Measurements from ENCODE around the gene RFX4.

The RFX4 gene

DNA sequence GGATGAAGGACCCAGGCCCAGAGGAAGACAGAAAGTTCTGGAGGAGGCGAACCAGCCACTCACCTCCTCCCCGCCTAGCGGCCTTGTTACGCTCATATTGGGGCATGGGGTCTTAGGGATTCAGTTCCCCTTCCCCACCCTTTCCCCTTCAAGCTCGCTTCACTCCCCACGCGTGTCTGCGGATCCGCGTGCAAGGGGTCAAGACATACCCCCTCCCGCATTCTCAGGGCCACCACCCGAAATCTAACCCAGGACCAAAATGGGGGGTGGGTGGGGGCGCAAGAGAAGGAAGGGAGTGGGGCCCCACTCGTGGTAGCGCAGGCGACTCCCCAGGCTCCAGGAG is 584 bp upstream of the RFX4 start:
- H3K9me2 ChIP-seq (replicated peaks; ENCODE audit: low read depth, low read length) = no peaks in the 10 kb centered on the region
- no peaks in the 10 kb centered on the region for H3K9me3 ChIP-seq (ENCODE audit: insufficient read depth, low read depth, low read length)
- H3K79me2 ChIP-seq (ENCODE audit: insufficient read depth, low read length) = no peaks in the 10 kb centered on the region
- no peaks in the 10 kb centered on the region for H3K27me3 ChIP-seq (ENCODE audit: insufficient read depth, low read length, poor library complexity, severe bottlenecking)
- H2AFZ ChIP-seq (ENCODE audit: low read length) = no peak overlapping the region
- H3F3A ChIP-seq (ENCODE audit: low read depth) = no peaks in the 10 kb centered on the region
- H3K4me3 ChIP-seq (ENCODE audit: low read length, poor library complexity, severe bottlenecking) = no peak overlapping the region
- no peaks in the 10 kb centered on the region for H4K20me1 ChIP-seq (ENCODE audit: insufficient read depth, low read length, poor library complexity, severe bottlenecking)
- H3K9ac ChIP-seq (ENCODE audit: low read depth, low read length, poor library complexity, severe bottlenecking) = no peak overlapping the region
- TF ChIP-seq, protein P1, sequence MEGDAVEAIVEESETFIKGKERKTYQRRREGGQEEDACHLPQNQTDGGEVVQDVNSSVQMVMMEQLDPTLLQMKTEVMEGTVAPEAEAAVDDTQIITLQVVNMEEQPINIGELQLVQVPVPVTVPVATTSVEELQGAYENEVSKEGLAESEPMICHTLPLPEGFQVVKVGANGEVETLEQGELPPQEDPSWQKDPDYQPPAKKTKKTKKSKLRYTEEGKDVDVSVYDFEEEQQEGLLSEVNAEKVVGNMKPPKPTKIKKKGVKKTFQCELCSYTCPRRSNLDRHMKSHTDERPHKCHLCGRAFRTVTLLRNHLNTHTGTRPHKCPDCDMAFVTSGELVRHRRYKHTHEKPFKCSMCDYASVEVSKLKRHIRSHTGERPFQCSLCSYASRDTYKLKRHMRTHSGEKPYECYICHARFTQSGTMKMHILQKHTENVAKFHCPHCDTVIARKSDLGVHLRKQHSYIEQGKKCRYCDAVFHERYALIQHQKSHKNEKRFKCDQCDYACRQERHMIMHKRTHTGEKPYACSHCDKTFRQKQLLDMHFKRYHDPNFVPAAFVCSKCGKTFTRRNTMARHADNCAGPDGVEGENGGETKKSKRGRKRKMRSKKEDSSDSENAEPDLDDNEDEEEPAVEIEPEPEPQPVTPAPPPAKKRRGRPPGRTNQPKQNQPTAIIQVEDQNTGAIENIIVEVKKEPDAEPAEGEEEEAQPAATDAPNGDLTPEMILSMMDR (conservative IDR thresholded peaks at IDR 0.05; ENCODE audit: low read length) = no peak
- no peak for TF ChIP-seq EZH2phosphoT487 (IDR thresholded peaks at IDR 0.05; ENCODE audit: borderline replicate concordance)
- no peaks in the 10 kb centered on the region for H3K36me3 ChIP-seq (ENCODE audit: insufficient read depth, low read length)
- H3K4me1 ChIP-seq (ENCODE audit: insufficient read depth, low read length, poor library complexity, severe bottlenecking) = no peaks in the 10 kb centered on the region
- no peak overlapping the region for H3K4me2 ChIP-seq (ENCODE audit: low read depth, low read length, poor library complexity, severe bottlenecking)

DNA sequence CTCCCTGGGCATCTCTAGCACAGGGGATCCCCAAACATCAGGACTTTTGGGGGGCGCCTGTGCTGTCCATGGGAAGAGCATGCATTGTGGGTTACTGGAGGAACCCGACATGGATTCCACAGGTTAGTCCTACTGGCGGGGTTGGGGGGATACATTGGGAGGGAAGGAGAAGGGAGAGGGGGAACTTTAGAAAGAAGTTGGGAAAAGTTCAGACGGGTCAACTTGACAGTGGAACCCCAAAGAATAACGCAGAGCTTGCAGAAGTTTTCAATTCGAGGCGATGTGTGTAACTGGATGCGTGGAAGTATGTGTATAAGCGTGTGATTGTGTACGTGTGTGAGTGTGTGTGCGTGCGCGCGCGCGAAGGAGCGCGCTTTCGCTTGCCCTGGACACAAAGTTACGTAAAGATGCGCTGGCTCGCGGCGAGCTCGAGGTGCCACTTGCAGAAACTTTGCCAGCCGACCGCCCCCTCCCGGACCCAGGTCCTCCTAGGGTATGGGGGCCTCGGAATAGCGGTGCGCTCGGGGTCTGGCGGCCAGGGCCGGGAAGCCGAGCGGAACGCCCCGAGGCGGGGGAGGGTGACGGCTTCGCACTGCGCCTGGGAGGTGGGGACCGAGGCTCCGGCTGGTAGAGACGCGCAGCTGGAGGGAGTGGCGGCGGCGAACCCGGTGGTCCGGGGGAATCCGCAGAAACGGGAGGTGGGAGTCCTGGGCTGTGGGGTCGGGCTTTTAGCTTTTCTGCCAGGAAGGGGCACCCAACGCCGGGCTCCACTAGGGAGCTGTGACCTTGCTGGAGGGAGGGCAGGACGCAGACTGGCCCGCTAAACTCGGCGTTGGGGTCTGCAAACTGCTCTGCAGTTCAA is 669 bp downstream of the RFX4 start:
- Histone ChIP-seq H3K27me3 (ENCODE audit: insufficient read depth, low read length, poor library complexity, severe bottlenecking) (no peaks in the 10 kb centered on the region), H3K79me2 (ENCODE audit: insufficient read depth, low read length) (no peaks in the 10 kb centered on the region), H3K4me3 (ENCODE audit: low read length, poor library complexity, severe bottlenecking) (no peak overlapping the region), H3K4me2 (ENCODE audit: low read depth, low read length, poor library complexity, severe bottlenecking) (no peak overlapping the region), H3K36me3 (ENCODE audit: insufficient read depth, low read length) (no peaks in the 10 kb centered on the region), H2AFZ (ENCODE audit: low read length) (no peak overlapping the region), H3K9ac (ENCODE audit: low read depth, low read length, poor library complexity, severe bottlenecking) (no peak overlapping the region), H4K20me1 (ENCODE audit: insufficient read depth, low read length, poor library complexity, severe bottlenecking) (no peaks in the 10 kb centered on the region), H3K9me2 (replicated peaks; ENCODE audit: low read depth, low read length) (no peaks in the 10 kb centered on the region), H3K9me3 (ENCODE audit: insufficient read depth, low read depth, low read length) (no peaks in the 10 kb centered on the region), H3F3A (ENCODE audit: low read depth) (no peaks in the 10 kb centered on the region), H3K4me1 (ENCODE audit: insufficient read depth, low read length, poor library complexity, severe bottlenecking) (no peaks in the 10 kb centered on the region)
- TF ChIP-seq, protein P1 (conservative IDR thresholded peaks at IDR 0.05; ENCODE audit: low read length) = no peak
- no peak for TF ChIP-seq EZH2phosphoT487 (IDR thresholded peaks at IDR 0.05; ENCODE audit: borderline replicate concordance)

DNA sequence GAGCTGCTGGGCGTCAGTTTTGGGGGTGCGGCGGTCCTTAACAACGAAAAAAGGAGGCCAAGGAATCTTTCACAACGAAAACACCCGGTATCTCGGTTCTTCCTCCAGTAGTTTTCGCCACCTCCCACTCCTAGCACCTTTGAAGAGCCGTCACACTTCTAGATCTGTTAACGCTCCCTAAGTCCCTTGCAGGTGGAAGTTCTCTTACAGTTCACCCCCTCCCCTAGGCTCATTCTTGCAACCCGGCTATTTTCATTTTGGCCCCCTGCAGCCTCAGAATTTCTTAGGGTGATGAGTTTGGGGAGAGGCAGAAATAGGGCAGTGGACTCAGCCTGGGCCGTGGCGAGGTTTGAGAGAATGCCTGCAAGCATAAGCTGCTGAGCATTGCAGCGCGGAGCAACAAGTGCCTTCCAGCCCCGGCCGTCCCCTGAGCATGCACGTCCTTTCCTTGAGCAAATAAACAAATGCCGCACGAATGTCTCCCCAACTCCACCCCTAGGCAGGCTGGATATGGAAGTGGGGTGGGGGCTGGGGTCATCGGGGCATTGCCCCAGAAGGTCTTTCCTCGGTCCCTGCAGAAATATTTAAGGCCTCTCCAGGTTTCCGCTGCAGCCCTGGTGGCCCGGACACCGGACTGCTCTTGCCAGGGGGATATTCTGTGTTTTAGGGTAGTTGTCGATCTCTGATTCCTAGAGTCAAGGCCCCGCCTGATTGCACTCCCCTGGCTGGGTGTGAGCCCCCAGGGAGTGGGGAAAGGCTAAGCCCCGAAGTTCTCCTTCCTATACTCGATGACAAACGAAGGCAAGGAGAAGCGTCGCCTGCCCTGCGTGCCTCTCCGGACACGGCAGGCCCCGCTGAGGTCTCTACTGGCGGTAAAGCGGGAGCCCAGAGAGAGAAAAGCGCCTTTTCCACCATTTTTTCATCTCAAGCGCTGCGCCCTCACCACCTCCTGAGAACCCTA is 1.6 kb downstream of the RFX4 start:
- Histone ChIP-seq H2AFZ (ENCODE audit: low read length) (no peak overlapping the region), H3K4me3 (ENCODE audit: low read length, poor library complexity, severe bottlenecking) (no peak overlapping the region), H3K9ac (ENCODE audit: low read depth, low read length, poor library complexity, severe bottlenecking) (no peak overlapping the region), H3K4me2 (ENCODE audit: low read depth, low read length, poor library complexity, severe bottlenecking) (no peak overlapping the region), H3K9me2 (replicated peaks; ENCODE audit: low read depth, low read length) (no peaks in the 10 kb centered on the region), H3K4me1 (ENCODE audit: insufficient read depth, low read length, poor library complexity, severe bottlenecking) (no peaks in the 10 kb centered on the region), H4K20me1 (ENCODE audit: insufficient read depth, low read length, poor library complexity, severe bottlenecking) (no peaks in the 10 kb centered on the region), H3K9me3 (ENCODE audit: insufficient read depth, low read depth, low read length) (no peaks in the 10 kb centered on the region), H3F3A (ENCODE audit: low read depth) (no peaks in the 10 kb centered on the region), H3K36me3 (ENCODE audit: insufficient read depth, low read length) (no peaks in the 10 kb centered on the region), H3K27me3 (ENCODE audit: insufficient read depth, low read length, poor library complexity, severe bottlenecking) (no peaks in the 10 kb centered on the region), H3K79me2 (ENCODE audit: insufficient read depth, low read length) (no peaks in the 10 kb centered on the region)
- no peak for TF ChIP-seq EZH2phosphoT487 (IDR thresholded peaks at IDR 0.05; ENCODE audit: borderline replicate concordance)
- TF ChIP-seq, protein P1 (conservative IDR thresholded peaks at IDR 0.05; ENCODE audit: low read length) = no peak

Data from Loucy (cell line).